NCI-H1417 treated with DMSO at 0.1 percent for 48 hours (cell line): ENCODE results near the gene DBI.
A peak's percentile ranks its signal among the peaks of the same experiment; 100 is the strongest.
"Not testable (repeated sequence)": the region's sequence is repeated elsewhere in the genome, so short reads cannot be mapped to it uniquely, and the experiment has no call there.

Experiments
- DNase-seq: peaks from one replicate; lab custom pipeline; 2025; lab: John Stamatoyannopoulos, UW

Gene DBI

GRCh38 chr2:119402106-119402505 is 35.3 kb downstream of the DBI start:
- DNase-seq, result no peak

GRCh38 chr2:119402645-119403560 is 36.1 kb downstream of the DBI start:
- no peak for DNase-seq

- not testable (repeated sequence) for DNase-seq
Measured at GRCh38 chr2:119403618-119404017, 36.8 kb downstream of the DBI start.

GRCh38 chr2:119405151-119405550 is 38.4 kb downstream of the DBI start:
- DNase-seq, result no peak

GRCh38 chr2:119407430-119408220 is 40.8 kb downstream of the DBI start:
- DNase-seq, result peak; percentile 50

GRCh38 chr2:119408221-119408619 is 41.4 kb downstream of the DBI start:
- DNase-seq, result no peak

- no peak for DNase-seq
Measured at GRCh38 chr2:119409506-119409905, 42.7 kb downstream of the DBI start.

GRCh38 chr2:119414894-119415293 is 48.1 kb downstream of the DBI start:
- no peak for DNase-seq

GRCh38 chr2:119415630-119416029 is 48.9 kb downstream of the DBI start:
- DNase-seq, result no peak

GRCh38 chr2:119416299-119416923 is 49.6 kb downstream of the DBI start:
- DNase-seq, result no peak

- no peak for DNase-seq
Measured at GRCh38 chr2:119417908-119418307, 51.1 kb downstream of the DBI start.

- DNase-seq, result no peak
Measured at GRCh38 chr2:119419065-119419464, 52.3 kb downstream of the DBI start.

- DNase-seq, result no peak
Measured at GRCh38 chr2:119419803-119420508, 53.2 kb downstream of the DBI start.

GRCh38 chr2:119421304-119421703 is 54.5 kb downstream of the DBI start:
- no peak for DNase-seq

GRCh38 chr2:119421741-119422140 is 55.0 kb downstream of the DBI start:
- no peak for DNase-seq
